Esophagus squamous epithelium (tissue), 5 donors: ENCODE results near the gene ABHD12B. TPM values are rescaled to one million over a fixed set of nuclear protein-coding genes. Genes with fewer than 3 reads are reported as not detected.

Experiments used
- DNase-seq: peaks from one replicate; lab custom pipeline; 2025; lab: John Stamatoyannopoulos, UW
- H3K27ac ChIP-seq, 4 donors: fragments of 200-600 bp; sonication (generic); one replicate each; pipeline ENCODE4 v1.5.1; 2016 to 2019; ENCODE audit warnings: mild to moderate bottlenecking in 1 of 4
- H3K27me3 ChIP-seq, 4 donors: fragments of 200-600 bp; sonication (generic); 1 replicate in 3 of 4; 2 replicates in 1 of 4; pipeline versions ENCODE4 v1.5.1 to v1.6.0; 2017 to 2021; ENCODE audit warnings: antibody characterized with exemption in 1 of 4
- H3K36me3 ChIP-seq, 3 donors: fragments of 200-600 bp; sonication (generic); one replicate each; pipeline ENCODE4 v1.5.1; 2016 to 2019
- H3K4me1 ChIP-seq, 3 donors: fragments of 200-600 bp; sonication (generic); one replicate each; pipeline ENCODE4 v1.5.1; 2017 to 2019
- H3K4me3 ChIP-seq, 4 donors: fragments of 200-600 bp; sonication (generic); 1 replicate in 3 of 4; 2 replicates in 1 of 4; pipeline ENCODE4 v1.5.1; 2016 to 2019; ENCODE audit warnings: mild to moderate bottlenecking in 2 of 4, moderate library complexity in 1 of 4
- H3K9me3 ChIP-seq, 3 donors: fragments of 200-600 bp; sonication (generic); one replicate each; pipeline ENCODE4 v1.5.1; 2016 to 2019
- POLR2A ChIP-seq, 4 donors: fragments of 450-650 bp; IDR thresholded peaks; one replicate each; pipeline ENCODE4 v1.6.1; 2017; ENCODE audit warnings: antibody characterized with exemption in 4 of 4, mild to moderate bottlenecking in 4 of 4, moderate library complexity in 3 of 4
- WGBS, 2 donors: methylation state at CpG; one replicate each; pipeline ENCODE4 v1.1.5; 2018; 5-methylcytosine and 5-hydroxymethylcytosine counted together
- intact Hi-C: fragments of 100-400 bp; cut with DNase I; formaldehyde crosslinking; loops from one replicate; pipeline ENCODE4 v1.15.0; 2022
- total RNA-seq, 4 donors: library from RNA; depleted of rRNA; stranded (reverse); fragments of >200 nt; gene quantifications; one replicate each; pipeline ENCODE4 v1.1.0, GENCODE V29; 2016
- TF ChIP-seq, protein P1 (sequence below), 6 experiments: fragments of 450-650 bp in 4 of 6; fragments of 200-600 bp in 2 of 6; sonication (generic) in 2 of 6; IDR thresholded peaks; one replicate each; pipeline ENCODE4 v1.5.1; 2016 to 2019; ENCODE audit warnings: antibody characterized with exemption in 6 of 6, mild to moderate bottlenecking in 4 of 6, moderate library complexity in 4 of 6
- donor health status: DM: yes; HTN: yes; CAD: no.

ABHD12B gene, protein sequence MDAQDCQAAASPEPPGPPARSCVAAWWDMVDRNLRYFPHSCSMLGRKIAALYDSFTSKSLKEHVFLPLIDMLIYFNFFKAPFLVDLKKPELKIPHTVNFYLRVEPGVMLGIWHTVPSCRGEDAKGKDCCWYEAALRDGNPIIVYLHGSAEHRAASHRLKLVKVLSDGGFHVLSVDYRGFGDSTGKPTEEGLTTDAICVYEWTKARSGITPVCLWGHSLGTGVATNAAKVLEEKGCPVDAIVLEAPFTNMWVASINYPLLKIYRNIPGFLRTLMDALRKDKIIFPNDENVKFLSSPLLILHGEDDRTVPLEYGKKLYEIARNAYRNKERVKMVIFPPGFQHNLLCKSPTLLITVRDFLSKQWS
- total RNA-seq: under 1 TPM in 1 of 4 donors, not detected in 3; 0.53 TPM

DNA sequence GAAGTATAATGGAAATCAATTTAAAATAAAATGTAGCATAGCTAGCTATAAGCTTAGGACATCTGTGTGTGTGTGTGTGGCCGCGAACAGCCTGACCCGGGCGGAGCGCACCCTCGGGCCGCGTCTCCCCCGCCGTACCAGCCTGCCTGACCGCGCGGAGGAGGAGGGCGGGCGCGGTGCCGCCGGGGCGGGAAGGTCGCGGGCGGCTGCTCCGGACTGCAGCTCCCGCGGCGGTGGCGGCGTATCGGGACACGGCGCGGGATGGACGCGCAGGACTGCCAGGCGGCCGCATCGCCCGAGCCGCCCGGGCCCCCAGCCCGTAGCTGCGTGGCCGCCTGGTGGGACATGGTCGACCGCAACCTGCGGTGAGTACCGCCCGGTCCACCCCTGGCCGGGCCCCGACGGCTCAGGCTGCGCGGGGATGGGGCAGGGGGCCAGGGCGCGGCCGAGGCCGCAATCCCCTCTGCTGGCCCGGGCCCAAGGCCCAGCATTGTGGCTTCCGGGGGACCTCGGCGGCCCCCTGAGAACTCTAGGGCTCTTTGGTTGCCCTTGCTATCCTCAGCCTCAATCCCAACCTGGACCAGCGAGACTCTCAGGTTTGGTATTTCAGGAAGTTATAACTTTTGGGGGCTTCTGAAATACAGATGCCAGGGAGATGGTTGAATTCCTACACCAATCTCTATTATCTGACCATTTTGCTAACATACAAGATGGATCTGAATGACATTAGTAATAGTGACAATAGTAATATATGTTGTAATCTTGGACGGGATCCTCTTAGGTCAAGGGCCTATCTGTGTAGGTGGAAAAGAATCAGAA lies at the start of gene ABHD12B:
TSS of gene ABHD12B (plus strand) at position 140 of the 819 bp plus-strand sequence. CDS start at position 262, 122 bp downstream.
- WGBS, 2 donors: 9 to 13% methylated on average over 15 to 30 of the region's 63 CpGs
- Histone ChIP-seq H3K4me1 (peaks cover 0 to 10% (median 6%) of the 10 kb centered on the region in 3 donors), H3K36me3 (no peaks in the 10 kb centered on the region), H3K27ac (no peak within 1 kb of the TSS), H3K27me3 (peaks cover 0 to 65% (median 6%) of the 10 kb centered on the region in 4 donors), H3K9me3 (no peaks in the 10 kb centered on the region), H3K4me3 (peak within 1 kb of the TSS in 2 of 4 donors; percentile 40 to 62)
- intact Hi-C loops: no loop called here
- DNase-seq: no peak
- TF ChIP-seq, protein P1, sequence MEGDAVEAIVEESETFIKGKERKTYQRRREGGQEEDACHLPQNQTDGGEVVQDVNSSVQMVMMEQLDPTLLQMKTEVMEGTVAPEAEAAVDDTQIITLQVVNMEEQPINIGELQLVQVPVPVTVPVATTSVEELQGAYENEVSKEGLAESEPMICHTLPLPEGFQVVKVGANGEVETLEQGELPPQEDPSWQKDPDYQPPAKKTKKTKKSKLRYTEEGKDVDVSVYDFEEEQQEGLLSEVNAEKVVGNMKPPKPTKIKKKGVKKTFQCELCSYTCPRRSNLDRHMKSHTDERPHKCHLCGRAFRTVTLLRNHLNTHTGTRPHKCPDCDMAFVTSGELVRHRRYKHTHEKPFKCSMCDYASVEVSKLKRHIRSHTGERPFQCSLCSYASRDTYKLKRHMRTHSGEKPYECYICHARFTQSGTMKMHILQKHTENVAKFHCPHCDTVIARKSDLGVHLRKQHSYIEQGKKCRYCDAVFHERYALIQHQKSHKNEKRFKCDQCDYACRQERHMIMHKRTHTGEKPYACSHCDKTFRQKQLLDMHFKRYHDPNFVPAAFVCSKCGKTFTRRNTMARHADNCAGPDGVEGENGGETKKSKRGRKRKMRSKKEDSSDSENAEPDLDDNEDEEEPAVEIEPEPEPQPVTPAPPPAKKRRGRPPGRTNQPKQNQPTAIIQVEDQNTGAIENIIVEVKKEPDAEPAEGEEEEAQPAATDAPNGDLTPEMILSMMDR (IDR thresholded peaks at IDR 0.05): no peak
- no peak for TF ChIP-seq POLR2A (IDR thresholded peaks at IDR 0.05)

DNA sequence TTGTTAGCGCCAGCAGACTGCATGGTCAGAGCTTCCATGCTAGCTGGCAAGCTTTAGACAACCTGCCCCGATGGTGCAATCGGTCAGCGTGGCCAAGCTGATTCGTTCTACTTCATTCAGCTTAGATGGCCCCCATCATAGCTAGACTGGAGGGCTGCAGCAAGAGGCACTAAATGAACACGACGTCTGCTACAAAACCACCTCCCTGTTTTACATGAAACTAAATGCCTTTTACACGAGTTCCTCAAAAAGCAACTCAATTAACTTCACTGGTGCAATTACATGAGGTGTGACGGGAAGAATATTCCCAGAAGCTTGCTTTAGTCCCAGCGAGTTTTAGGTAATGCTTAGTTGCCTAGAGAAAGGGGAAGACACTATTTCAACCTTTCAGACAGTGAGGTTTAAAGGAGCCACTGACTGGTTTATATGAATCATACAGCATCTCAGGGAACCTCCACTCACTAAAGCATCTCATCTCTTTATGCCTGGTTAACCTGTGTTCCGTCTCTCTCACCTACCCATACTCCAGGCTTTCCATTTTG lies 49.3 kb upstream of the ABHD12B start:
- H3K27me3 ChIP-seq: no peaks in the 10 kb centered on the region
- TF ChIP-seq POLR2A (IDR thresholded peaks at IDR 0.05): no peak
- TF ChIP-seq, protein P1 (IDR thresholded peaks at IDR 0.05): no peak
- 69 to 82% methylated on average over 10 to 11 of the region's 11 CpGs for WGBS, 2 donors
- H3K27ac ChIP-seq: peak overlapping the region in 1 of 4 donors; percentile 65
- no peaks in the 10 kb centered on the region for H3K9me3 ChIP-seq
- DNase-seq: no peak
- H3K4me1 ChIP-seq: peaks cover 11 to 60% (median 27%) of the 10 kb centered on the region in 3 donors
- intact Hi-C loops: no loop called here
- no peak overlapping the region for H3K4me3 ChIP-seq
- H3K36me3 ChIP-seq: peaks cover 0 to 4% (median 0%) of the 10 kb centered on the region in 3 donors

DNA sequence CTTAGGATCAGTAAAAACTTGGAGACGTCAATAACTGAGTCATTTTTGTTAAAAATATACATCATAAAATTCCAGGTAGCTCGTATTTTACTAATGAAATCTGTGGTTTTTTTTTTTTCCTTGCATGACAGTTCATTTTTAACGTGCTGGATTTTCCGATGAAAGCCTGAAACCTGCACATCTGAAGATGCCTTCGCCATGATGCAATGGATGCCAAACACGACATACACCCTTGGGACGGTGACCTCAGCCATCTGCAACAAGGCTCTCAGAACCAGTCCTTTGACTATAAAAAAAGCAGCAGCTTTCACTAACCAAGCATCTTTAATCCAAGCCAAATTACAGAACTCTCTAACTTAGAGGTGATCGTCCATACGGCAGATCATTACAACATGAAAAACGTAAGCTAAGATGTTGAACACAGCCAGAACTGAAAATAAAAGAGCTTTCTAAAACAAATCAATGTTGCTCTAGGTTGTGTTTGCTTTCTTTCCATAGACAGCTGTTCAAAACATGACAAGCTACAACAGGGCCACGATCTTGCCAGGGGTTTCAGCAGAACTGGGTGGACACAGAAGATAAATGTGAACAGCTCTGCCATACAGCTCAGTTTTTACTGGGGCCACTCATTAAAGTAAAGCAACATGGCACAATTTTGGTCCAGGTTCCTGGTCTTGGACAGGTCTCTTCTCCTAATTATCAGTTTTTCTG lies 48.6 kb upstream of the ABHD12B start:
- peak overlapping the region in 1 of 4 donors; percentile 19 for H3K4me3 ChIP-seq
- TF ChIP-seq POLR2A (IDR thresholded peaks at IDR 0.05): no peak
- TF ChIP-seq, protein P1 (IDR thresholded peaks at IDR 0.05): no peak
- no peaks in the 10 kb centered on the region for H3K36me3 ChIP-seq
- H3K27me3 ChIP-seq: no peaks in the 10 kb centered on the region
- DNase-seq: no peak
- no peaks in the 10 kb centered on the region for H3K9me3 ChIP-seq
- H3K27ac ChIP-seq: peak overlapping the region; percentile 9 to 65 (median 38)
- intact Hi-C loops: no loop called here
- 29 to 34% methylated on average over 11 of the region's 11 CpGs for WGBS, 2 donors
- peaks cover 11 to 64% (median 27%) of the 10 kb centered on the region in 3 donors for H3K4me1 ChIP-seq

DNA sequence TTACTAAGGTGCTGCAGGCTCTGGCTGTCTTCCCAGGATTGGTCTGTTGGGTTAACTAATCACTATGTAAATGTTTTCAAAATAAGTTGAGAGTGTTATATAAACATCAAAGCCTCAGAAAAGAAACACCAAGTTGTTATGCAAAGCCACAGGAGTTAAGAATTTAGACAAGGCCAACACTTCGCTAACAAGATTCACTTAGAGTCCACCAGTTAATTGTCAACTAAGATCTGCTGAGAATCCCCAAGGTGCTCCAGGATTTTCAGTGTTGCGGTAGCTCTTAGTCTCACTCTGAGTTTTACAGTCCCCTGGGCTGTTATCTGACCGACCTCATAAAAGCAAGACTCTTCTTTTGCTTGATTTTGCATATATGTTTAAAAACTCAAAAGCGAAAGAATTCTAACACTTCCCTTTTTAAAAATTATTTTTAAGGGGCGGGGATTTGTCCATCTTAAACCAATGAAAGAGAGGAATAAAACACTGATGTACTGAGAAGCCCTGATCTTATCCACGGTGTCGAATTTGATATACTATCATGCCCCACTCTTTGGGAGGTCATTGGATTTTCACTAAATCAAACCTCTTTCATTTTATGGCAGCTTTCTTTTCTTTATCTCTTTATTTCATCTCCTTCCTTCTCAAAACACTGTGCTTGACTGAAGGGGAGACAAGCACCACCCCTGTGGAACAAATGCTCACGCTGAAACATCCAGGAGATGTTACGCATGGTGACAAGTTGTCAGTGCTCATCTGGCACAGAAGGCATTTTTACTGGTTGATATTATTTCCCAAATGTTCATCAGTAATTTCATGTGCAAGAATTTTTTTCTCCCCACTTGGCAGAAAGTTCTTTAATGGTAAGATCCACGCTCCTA lies 47.9 kb upstream of the ABHD12B start:
- intact Hi-C loops: no loop called here
- peak overlapping the region in 1 of 4 donors; percentile 22 for H3K4me3 ChIP-seq
- WGBS, 2 donors: 69% methylated on average over 10 of the region's 10 CpGs
- no peaks in the 10 kb centered on the region for H3K27me3 ChIP-seq
- no peak for DNase-seq
- H3K4me1 ChIP-seq: peaks cover 11 to 72% (median 30%) of the 10 kb centered on the region in 3 donors
- no peaks in the 10 kb centered on the region for H3K9me3 ChIP-seq
- TF ChIP-seq, protein P1 (IDR thresholded peaks at IDR 0.05): no peak
- TF ChIP-seq POLR2A (IDR thresholded peaks at IDR 0.05): no peak
- peak overlapping the region; percentile 9 to 65 (median 38) for H3K27ac ChIP-seq
- no peaks in the 10 kb centered on the region for H3K36me3 ChIP-seq
